GM18951 (cell line): ENCODE results near the gene SPATS1.

Source experiments
- POLR2A ChIP-seq: IDR thresholded peaks from 4 replicates; pipeline ENCODE4 v1.6.1; 2011; ENCODE audit warnings: mild to moderate bottlenecking; ENCODE audit not compliant: insufficient read length, insufficient read depth; ENCODE audit errors: extremely low read depth
- in situ Hi-C: fragments of 300-500 bp; cut with MboI; formaldehyde crosslinking; loops from one replicate; pipeline ENCODE4 v1.12.0; 2022; ENCODE audit warnings: low sequenced_read_pairs, mixed read lengths, inconsistent platforms; ENCODE audit not compliant: unreplicated experiment

The SPATS1 gene

GRCh38 chr6:44342489-44342888, at the start of gene SPATS1:
Gene SPATS1, plus strand, starts transcription at chr6:44342650. Its CDS starts 446 bp downstream, at chr6:44343096.
- TF ChIP-seq POLR2A = no peak
- in situ Hi-C loops = no loop called here

- in situ Hi-C loops = no loop called here
Observed at GRCh38 chr6:44292661-44293365, 49.6 kb upstream of the SPATS1 start.

GRCh38 chr6:44294832-44295791, 47.3 kb upstream of the SPATS1 start:
- no peak for TF ChIP-seq POLR2A
- in situ Hi-C loops = no loop called here

More at GRCh38 chr6:44292661-44293365, 49.6 kb upstream of the SPATS1 start:
- no peak for TF ChIP-seq POLR2A

GRCh38 chr6:44297063-44298038, 45.1 kb upstream of the SPATS1 start:
- TF ChIP-seq POLR2A = no peak

GRCh38 chr6:44298055-44298803, 44.2 kb upstream of the SPATS1 start:
- TF ChIP-seq POLR2A = no peak
- in situ Hi-C loops = no loop called here

More at GRCh38 chr6:44297063-44298038, 45.1 kb upstream of the SPATS1 start:
- in situ Hi-C loops = no loop called here

GRCh38 chr6:44298864-44299263, 43.6 kb upstream of the SPATS1 start:
- in situ Hi-C loops = no loop called here
- no peak for TF ChIP-seq POLR2A

GRCh38 chr6:44300292-44300823, 42.1 kb upstream of the SPATS1 start:
- in situ Hi-C loops = no loop called here
- no peak for TF ChIP-seq POLR2A

GRCh38 chr6:44301106-44301505, 41.3 kb upstream of the SPATS1 start:
- in situ Hi-C loops = no loop called here
- no peak for TF ChIP-seq POLR2A

GRCh38 chr6:44301782-44302564, 40.5 kb upstream of the SPATS1 start:
- in situ Hi-C loops = no loop called here
- TF ChIP-seq POLR2A = no peak

GRCh38 chr6:44302856-44303255, 39.6 kb upstream of the SPATS1 start:
- in situ Hi-C loops = no loop called here
- TF ChIP-seq POLR2A = no peak

- no peak for TF ChIP-seq POLR2A
- in situ Hi-C loops = no loop called here
Observed at GRCh38 chr6:44303842-44304241, 38.6 kb upstream of the SPATS1 start.
